ENCODE results near the gene HMX3.
A peak's percentile ranks its signal among the peaks of the same experiment; 100 is the strongest.

The HMX3 gene

DNA sequence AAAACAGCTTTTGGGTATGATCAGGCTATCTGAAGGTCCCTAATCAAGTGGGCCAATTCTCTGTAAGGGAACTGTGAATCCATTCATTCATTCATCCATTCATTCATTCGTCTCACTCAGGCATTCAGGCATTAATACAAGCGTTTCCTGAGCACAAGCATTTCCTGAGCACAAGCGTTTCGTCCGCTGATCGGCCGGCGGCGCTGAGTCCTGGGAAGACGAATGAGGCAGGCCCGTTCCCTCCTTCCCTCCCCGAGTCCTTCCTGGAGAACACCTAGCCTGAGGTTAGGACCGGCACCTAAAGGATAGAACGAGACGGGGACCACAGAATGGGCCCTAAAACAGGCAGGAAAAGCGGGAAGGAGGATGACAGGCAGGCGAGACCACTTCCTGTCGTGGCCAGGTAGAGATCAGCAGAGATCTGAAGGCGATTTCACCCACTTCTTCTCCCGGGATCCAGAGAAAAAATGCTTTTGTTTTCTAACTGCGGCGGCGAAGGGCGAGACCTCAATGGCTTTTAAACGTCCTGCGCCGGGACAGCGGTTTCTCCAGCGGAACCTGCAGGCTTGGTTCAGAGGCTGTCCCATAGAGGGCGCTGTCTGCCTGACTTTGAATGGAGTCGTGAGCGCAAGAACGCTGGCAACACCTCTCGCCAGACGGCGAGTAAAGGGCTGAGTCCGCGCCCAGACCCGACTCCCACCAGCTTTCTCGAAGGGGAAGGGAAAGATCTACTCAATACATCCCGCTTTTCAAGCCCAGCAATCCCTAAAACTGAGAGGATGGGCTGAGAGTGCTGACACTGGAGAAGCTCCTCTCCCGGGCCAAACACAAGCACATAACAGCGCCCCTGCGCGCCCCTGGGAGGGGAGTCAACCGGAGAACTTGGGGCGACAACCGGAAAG lies 2.9 kb upstream of the HMX3 start:
- H3K27me3 ChIP-seq = peaks cover 70 to 78% (median 73%) of the 10 kb centered on the region in 11 experiments

DNA sequence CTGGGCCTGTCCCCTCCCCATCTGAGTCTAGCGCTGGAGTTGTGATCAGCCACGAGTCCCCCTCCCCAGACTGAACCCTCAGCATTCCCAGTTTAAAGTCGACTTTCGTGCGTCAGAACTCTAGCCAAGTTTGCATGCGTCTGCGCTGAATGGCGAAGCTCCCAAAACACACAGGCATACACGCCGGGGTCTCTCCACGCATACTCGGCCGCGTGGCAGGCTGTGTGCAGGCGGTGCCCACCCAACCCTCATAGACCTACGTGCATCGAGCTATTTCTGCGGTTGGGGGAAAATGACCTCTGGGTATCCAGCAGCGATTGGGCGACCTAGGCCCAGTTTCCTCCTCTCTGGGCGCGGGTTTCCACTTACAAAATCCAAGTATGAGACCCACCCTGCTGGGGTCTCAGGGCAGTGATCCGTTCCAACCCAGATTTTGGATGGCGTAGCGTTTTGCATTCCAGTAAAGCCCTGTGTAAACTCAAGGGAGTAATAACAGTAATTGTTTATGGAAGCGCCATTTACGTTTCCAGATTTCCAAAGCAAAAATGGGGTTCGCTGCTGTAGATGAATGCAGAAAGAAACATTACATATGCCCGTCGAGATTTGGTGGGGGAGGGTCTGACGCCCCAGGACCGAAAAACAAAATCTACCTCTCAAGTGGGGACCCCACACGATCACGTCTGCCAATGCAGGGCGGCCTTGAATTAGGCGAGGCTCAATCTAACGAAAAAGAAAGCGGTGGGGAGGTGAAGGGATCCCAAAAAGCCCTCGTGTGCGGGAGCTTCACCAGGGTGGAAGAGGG lies 2.0 kb upstream of the HMX3 start:
- H3K4me2 ChIP-seq = peak overlapping the region; percentile 79 to 99 (median 94)
- peak overlapping the region in 9 of 10 experiments; percentile 40 to 61 (median 53); a peak in 17 of 20 replicates for H3K4me3 ChIP-seq
- TF ChIP-seq Cebpa-rat (IDR thresholded peaks at IDR 0.05) = no peak
- H3K9me3 ChIP-seq (replicated peaks in 1 of 11) = peaks cover 2 to 26% (median 13%) of the 10 kb centered on the region in 11 experiments; a peak in 19 of 22 replicates
- peaks cover 0 to 58% (median 36%) of the 10 kb centered on the region in 11 experiments; a peak in 19 of 22 replicates for H4K20me1 ChIP-seq
- H3K27me3 ChIP-seq = peaks cover 79 to 87% (median 83%) of the 10 kb centered on the region in 11 experiments
- peaks cover 24 to 51% (median 41%) of the 10 kb centered on the region in 10 experiments for H3K4me1 ChIP-seq
- H3K9ac ChIP-seq = no peak overlapping the region
- no peak overlapping the region for H3K27ac ChIP-seq
- H3K36me3 ChIP-seq = no peaks in the 10 kb centered on the region

More for the DNA sequence above, 2.9 kb upstream of the HMX3 start:
- Histone ChIP-seq H3K9me3 (replicated peaks in 1 of 11) (peaks cover 10 to 32% (median 19%) of the 10 kb centered on the region in 11 experiments; a peak in 20 of 22 replicates), H3K36me3 (no peaks in the 10 kb centered on the region), H3K9ac (peak overlapping the region in 7 of 11 experiments; percentile 26 to 53 (median 42); a peak in 9 of 22 replicates), H3K4me1 (peaks cover 24 to 51% (median 41%) of the 10 kb centered on the region in 10 experiments), H3K4me3 (peak overlapping the region; percentile 40 to 61 (median 53)), H3K4me2 (peak overlapping the region; percentile 79 to 99 (median 94)), H3K27ac (no peak overlapping the region), H4K20me1 (peaks cover 0 to 52% (median 31%) of the 10 kb centered on the region in 11 experiments; a peak in 18 of 22 replicates)
- no peak for TF ChIP-seq Cebpa-rat (IDR thresholded peaks at IDR 0.05)

DNA sequence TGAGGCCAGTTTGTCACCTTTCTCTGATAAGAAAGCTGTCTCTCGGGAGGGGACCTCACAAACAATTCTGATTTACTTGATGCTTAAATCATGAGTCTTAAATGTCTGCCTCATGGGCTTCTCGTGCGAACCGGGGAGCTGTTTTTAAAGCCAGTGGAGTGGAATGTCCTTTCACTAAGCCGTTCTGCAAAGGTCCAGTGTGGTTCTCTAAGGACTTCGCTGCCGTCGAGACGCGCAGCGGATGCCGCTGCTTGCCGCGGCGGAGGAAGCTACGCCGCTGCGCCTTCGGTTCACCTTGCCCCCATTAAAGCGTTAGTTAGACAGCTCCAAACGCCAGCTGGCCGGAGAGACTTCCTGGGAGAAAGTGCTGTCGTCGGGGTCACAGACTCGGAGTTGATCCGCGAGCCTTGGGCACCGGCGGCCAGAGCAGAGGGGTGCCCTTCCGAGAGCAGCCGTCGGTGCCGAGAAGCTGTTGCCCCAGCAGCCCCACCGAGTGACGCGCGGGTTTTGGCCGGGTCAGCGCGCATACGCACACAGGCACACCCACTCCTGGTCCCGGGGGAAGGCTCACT lies 1.3 kb upstream of the HMX3 start:
- Histone ChIP-seq H3K4me1 (peaks cover 24 to 51% (median 41%) of the 10 kb centered on the region in 10 experiments), H3K4me3 (peak overlapping the region in 8 of 10 experiments; percentile 51 to 72 (median 59); a peak in 8 of 20 replicates), H3K9me3 (replicated peaks in 1 of 11) (peaks cover 0 to 24% (median 12%) of the 10 kb centered on the region in 11 experiments; a peak in 17 of 22 replicates), H3K27ac (no peak overlapping the region), H3K4me2 (peak overlapping the region; percentile 78 to 95 (median 87); a peak in 17 of 22 replicates), H4K20me1 (peaks cover 0 to 65% (median 43%) of the 10 kb centered on the region in 11 experiments; a peak in 19 of 22 replicates), H3K9ac (no peak overlapping the region), H3K36me3 (no peaks in the 10 kb centered on the region), H3K27me3 (peaks cover 86 to 94% (median 89%) of the 10 kb centered on the region in 11 experiments)
- no peak for TF ChIP-seq Cebpa-rat (IDR thresholded peaks at IDR 0.05)

DNA sequence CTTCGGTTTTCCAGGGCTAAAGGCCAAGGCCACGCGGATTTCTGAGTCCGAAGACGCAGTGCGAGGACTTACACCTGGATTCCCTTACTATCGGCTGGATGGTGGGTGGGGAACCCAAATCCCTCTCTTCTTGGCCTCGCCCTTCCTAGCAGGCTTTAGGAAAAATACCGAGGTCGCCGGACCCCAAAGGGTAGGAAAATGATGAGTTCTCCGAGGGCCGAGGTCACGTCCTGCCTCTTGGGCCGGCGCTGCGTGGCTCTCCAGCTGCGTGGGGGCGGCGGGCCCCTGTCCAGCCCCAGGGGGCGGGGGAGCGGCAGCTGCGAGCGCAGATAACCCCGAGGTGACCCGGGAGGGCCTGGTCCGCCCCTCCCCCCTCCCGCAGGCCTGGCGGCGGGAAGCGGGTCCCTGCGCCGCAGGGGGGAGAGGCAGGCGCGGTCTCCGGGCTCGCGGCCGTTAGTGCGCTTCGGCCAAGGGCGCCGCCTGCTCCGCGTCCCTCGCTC lies 805 bp upstream of the HMX3 start:
- TF ChIP-seq Cebpa-rat (IDR thresholded peaks at IDR 0.05) = no peak
- Histone ChIP-seq H3K9ac (peak overlapping the region in 4 of 11 experiments; percentile 19 to 53 (median 42); a peak in 5 of 22 replicates), H4K20me1 (peaks cover 0 to 70% (median 48%) of the 10 kb centered on the region in 11 experiments; a peak in 19 of 22 replicates), H3K4me1 (peaks cover 24 to 53% (median 43%) of the 10 kb centered on the region in 10 experiments), H3K4me3 (peak overlapping the region; percentile 51 to 72 (median 57)), H3K9me3 (replicated peaks in 1 of 11) (peaks cover 0 to 24% (median 12%) of the 10 kb centered on the region in 11 experiments; a peak in 17 of 22 replicates), H3K27me3 (peaks cover 91 to 99% (median 95%) of the 10 kb centered on the region in 11 experiments), H3K36me3 (no peaks in the 10 kb centered on the region), H3K4me2 (peak overlapping the region; percentile 78 to 95 (median 87)), H3K27ac (no peak overlapping the region)

DNA sequence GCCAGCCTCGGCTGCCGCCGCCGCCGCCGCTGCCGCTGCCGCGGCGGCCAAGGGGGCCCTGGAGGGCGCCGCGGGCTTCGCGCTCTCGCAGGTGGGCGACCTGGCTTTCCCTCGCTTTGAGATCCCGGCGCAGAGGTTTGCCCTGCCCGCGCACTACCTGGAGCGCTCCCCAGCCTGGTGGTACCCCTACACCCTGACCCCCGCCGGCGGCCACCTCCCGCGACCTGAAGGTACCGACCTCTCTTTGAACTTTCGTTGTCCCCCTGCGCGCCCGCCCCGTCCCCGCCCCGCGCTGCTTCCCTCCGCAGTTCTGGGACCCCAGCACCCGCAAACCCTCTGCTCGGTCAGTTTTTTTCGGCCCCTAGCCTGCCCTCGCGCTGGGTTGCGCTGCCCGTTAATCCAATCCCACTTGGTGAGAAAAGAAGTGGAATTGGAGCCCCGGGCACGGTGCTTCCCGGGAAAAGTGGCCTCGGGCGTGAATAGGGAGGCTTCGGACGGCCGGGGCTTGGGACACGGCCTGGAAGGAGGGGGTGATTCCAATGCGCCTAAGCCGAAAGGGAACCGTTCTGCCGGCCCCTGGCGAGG lies 543 bp downstream of the HMX3 start:
- Histone ChIP-seq H3K36me3 (no peaks in the 10 kb centered on the region), H3K27ac (no peak overlapping the region), H4K20me1 (peaks cover 0 to 84% (median 56%) of the 10 kb centered on the region in 11 experiments; a peak in 19 of 22 replicates), H3K9me3 (replicated peaks in 1 of 11) (peaks cover 0 to 24% (median 12%) of the 10 kb centered on the region in 11 experiments; a peak in 17 of 22 replicates), H3K4me1 (peaks cover 26 to 58% (median 48%) of the 10 kb centered on the region in 10 experiments), H3K4me2 (peak overlapping the region; percentile 78 to 95 (median 87)), H3K9ac (peak overlapping the region in 1 of 11 experiments; percentile 46; a peak in 1 of 22 replicates), H3K27me3 (peaks cover 100% of the 10 kb centered on the region in 11 experiments), H3K4me3 (peak overlapping the region; percentile 51 to 72 (median 57); a peak in 16 of 20 replicates)
- no peak for TF ChIP-seq Cebpa-rat (IDR thresholded peaks at IDR 0.05)

DNA sequence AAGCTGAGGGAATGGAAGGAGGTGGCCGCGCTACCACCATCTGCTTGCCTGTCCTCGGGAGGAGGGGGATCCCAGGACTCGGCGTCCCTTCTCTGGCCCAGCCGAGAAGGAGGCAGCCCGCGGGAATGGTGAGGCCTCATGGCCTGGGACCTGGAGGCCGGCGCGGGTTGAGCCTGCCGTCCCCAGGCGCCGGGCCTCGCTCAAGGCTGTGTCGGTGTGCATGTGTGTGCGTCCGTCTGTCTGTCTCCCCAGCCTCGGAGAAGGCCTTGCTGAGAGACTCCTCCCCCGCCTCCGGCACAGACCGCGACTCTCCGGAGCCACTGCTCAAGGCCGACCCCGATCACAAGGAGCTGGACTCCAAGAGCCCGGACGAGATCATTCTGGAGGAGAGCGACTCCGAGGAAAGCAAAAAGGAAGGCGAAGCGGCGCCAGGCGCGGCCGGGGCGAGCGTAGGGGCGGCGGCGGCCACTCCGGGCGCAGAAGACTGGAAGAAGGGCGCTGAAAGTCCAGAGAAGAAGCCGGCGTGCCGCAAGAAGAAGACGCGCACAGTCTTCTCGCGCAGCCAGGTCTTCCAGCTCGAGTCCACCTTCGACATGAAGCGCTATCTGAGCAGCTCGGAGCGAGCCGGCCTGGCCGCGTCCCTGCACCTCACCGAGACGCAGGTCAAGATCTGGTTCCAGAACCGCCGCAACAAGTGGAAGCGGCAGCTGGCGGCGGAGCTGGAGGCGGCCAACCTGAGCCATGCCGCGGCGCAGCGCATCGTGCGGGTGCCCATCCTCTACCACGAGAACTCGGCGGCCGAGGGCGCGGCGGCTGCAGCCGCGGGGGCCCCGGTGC lies 1.3 kb downstream of the HMX3 start:
- Histone ChIP-seq H3K27me3 (peaks cover 100% of the 10 kb centered on the region in 11 experiments), H3K27ac (no peak overlapping the region), H3K36me3 (no peaks in the 10 kb centered on the region), H3K9me3 (replicated peaks in 1 of 11) (peaks cover 0 to 24% (median 12%) of the 10 kb centered on the region in 11 experiments; a peak in 17 of 22 replicates), H3K4me3 (peak overlapping the region in 7 of 10 experiments; percentile 6 to 72 (median 13); a peak in 5 of 20 replicates), H3K4me2 (peak overlapping the region; percentile 78 to 95 (median 87); a peak in 12 of 22 replicates), H3K9ac (no peak overlapping the region), H4K20me1 (peaks cover 0 to 91% (median 56%) of the 10 kb centered on the region in 11 experiments; a peak in 19 of 22 replicates), H3K4me1 (peaks cover 26 to 58% (median 48%) of the 10 kb centered on the region in 10 experiments)
- no peak for TF ChIP-seq Cebpa-rat (IDR thresholded peaks at IDR 0.05)

DNA sequence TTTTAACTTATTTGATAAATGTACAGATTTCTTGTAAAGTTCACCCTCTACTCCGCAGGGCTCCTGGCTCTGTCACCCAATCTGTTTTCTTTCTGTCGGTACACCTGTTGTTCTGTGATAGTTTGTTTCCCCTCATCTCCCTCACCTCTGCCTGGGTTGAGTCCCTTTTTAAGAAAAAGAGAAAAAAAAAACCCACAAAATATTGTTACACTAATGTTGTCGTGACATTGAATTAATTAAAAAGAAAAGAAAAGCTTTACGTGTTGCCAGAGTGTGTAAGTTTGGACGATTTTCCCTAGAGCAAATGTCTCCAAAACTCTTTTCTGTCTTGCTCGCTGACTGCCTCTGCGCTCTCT lies 3.4 kb downstream of the HMX3 start:
- H3K4me3 ChIP-seq = no peak overlapping the region; a peak in 1 of 20 replicates
- no peak overlapping the region for H3K9ac ChIP-seq
- H3K4me2 ChIP-seq = peak overlapping the region in 3 of 11 experiments; percentile 54 to 69 (median 61); a peak in 7 of 22 replicates
- peaks cover 14 to 43% (median 35%) of the 10 kb centered on the region in 10 experiments; a peak in 19 of 20 replicates for H3K4me1 ChIP-seq
- H4K20me1 ChIP-seq = peaks cover 0 to 99% (median 64%) of the 10 kb centered on the region in 11 experiments; a peak in 19 of 22 replicates
- no peaks in the 10 kb centered on the region for H3K36me3 ChIP-seq
- no peak overlapping the region for H3K27ac ChIP-seq
- peaks cover 0 to 39% (median 23%) of the 10 kb centered on the region in 11 experiments; a peak in 17 of 22 replicates for H3K9me3 ChIP-seq (replicated peaks in 1 of 11)
- TF ChIP-seq Cebpa-rat (IDR thresholded peaks at IDR 0.05) = no peak
- peaks cover 100% of the 10 kb centered on the region in 11 experiments for H3K27me3 ChIP-seq

Data from BLaER1 treated with 17β-estradiol and CSF1 and Interleukin-3, amounts not matched to agents 10 nM and 100 nM (cell line).